IMR-90 (cell line): Measurements from ENCODE around the gene GDF3. TPM values are rescaled to one million over a fixed set of nuclear protein-coding genes. Genes with fewer than 3 reads are reported as not detected.

Experiments used
- ATAC-seq: fragments of 200-7000 bp; cut with Tn5 transposase; 2 replicates; pipeline ENCODE4 v1.9.1; 2020; ENCODE audit warnings: low read depth, mild to moderate bottlenecking, moderate library complexity
- Bru-seq: library from RNA; stranded (reverse); fragments of 400-500 nt; gene quantifications from one replicate; lab custom pipeline; 2021; lab: Mats Ljungman, UMichigan
- BruChase-seq, 2 experiments: library from RNA; stranded (reverse); fragments of 400-500 nt; gene quantifications; one replicate each; lab custom pipeline; 2021; lab: Mats Ljungman, UMichigan
- BruUV-seq: library from RNA; stranded (reverse); fragments of 400-500 nt; replicated peaks from 2 replicates; lab custom pipeline; 2021; lab: Mats Ljungman, UMichigan
- CTCF ChIA-PET: fragments of 300-600 bp; formaldehyde crosslinking; extraction: SDS; loops from one replicate; lab custom pipeline; 2021; ENCODE audit warnings: antibody characterized with exemption; lab: Yijun Ruan, JAX
- POLR2A ChIA-PET: fragments of 300-600 bp; sonication (Branson Sonifier 250); formaldehyde crosslinking; loops from one replicate; lab custom pipeline; 2022; ENCODE audit warnings: antibody characterized with exemption; ENCODE audit not compliant: unreplicated experiment; lab: Charles Lee
- DNase-seq: peaks from one replicate; pipeline ENCODE4 v3.0.0; 2013
- H2AFZ ChIP-seq: replicated peaks from 2 replicates; pipeline ENCODE3; 2013; ENCODE audit warnings: low read length, mild to moderate bottlenecking; ENCODE audit not compliant: poor library complexity
- H2AK5ac ChIP-seq: 2 replicates; pipeline ENCODE4 v1.6.1; 2013; ENCODE audit warnings: low read depth, low read length, inconsistent platforms
- H2AK9ac ChIP-seq: replicated peaks from 2 replicates; pipeline ENCODE3; 2013; ENCODE audit warnings: mild to moderate bottlenecking, low read depth, low read length, moderate library complexity; ENCODE audit not compliant: poor library complexity
- H2BK120ac ChIP-seq: 2 replicates; pipeline ENCODE4 v1.6.1; 2013; ENCODE audit warnings: low read depth, low read length, inconsistent platforms
- H2BK15ac ChIP-seq: 3 replicates; pipeline ENCODE4 v1.6.1; 2013; ENCODE audit warnings: low read depth, low read length, inconsistent platforms
- H2BK20ac ChIP-seq: 2 replicates; pipeline ENCODE4 v1.6.1; 2013; ENCODE audit warnings: low read depth, mild to moderate bottlenecking, inconsistent platforms, low read length, moderate library complexity
- H2BK5ac ChIP-seq: 2 replicates; pipeline ENCODE4 v1.6.1; 2013; ENCODE audit warnings: mild to moderate bottlenecking, low read depth, low read length, inconsistent platforms; ENCODE audit not compliant: poor library complexity, severe bottlenecking
- H3K14ac ChIP-seq: replicated peaks from 2 replicates; pipeline ENCODE4 v1.6.1; 2013; ENCODE audit warnings: low read depth, low read length, inconsistent platforms
- H3K18ac ChIP-seq: 2 replicates; pipeline ENCODE4 v1.6.1; 2013; ENCODE audit warnings: low read depth, low read length, control low read depth
- H3K23ac ChIP-seq: 2 replicates; pipeline ENCODE4 v1.6.1; 2013; ENCODE audit warnings: low read depth, low read length, inconsistent platforms
- H3K27ac ChIP-seq: 2 replicates; pipeline ENCODE4 v1.5.1; 2013; ENCODE audit warnings: mild to moderate bottlenecking, control low read depth, low read length; ENCODE audit not compliant: insufficient read depth
- H3K27me3 ChIP-seq: 2 replicates; pipeline ENCODE4 v1.6.1; 2013; ENCODE audit warnings: low read length; ENCODE audit not compliant: control insufficient read depth, insufficient read depth
- H3K36me3 ChIP-seq: 2 replicates; pipeline ENCODE4 v1.6.1; 2013; ENCODE audit warnings: low read length, mixed read lengths; ENCODE audit not compliant: control insufficient read depth, insufficient read depth
- H3K4ac ChIP-seq: 2 replicates; pipeline ENCODE4 v1.6.1; 2013; ENCODE audit warnings: low read depth, low read length, inconsistent platforms
- H3K4me1 ChIP-seq: 2 replicates; pipeline ENCODE4 v1.6.1; 2013; ENCODE audit warnings: low read length, mixed read lengths; ENCODE audit not compliant: control insufficient read depth, insufficient read depth
- H3K4me2 ChIP-seq: 2 replicates; pipeline ENCODE4 v1.6.1; 2013; ENCODE audit warnings: low read depth, mild to moderate bottlenecking, control low read depth, low read length, moderate library complexity
- H3K4me3 ChIP-seq: 2 replicates; pipeline ENCODE4 v1.5.1; 2013; ENCODE audit warnings: low read depth, mild to moderate bottlenecking, control low read depth, low read length, moderate library complexity; ENCODE audit not compliant: insufficient read depth
- H3K56ac ChIP-seq: 2 replicates; pipeline ENCODE4 v1.6.1; 2013; ENCODE audit warnings: low read length, inconsistent platforms; ENCODE audit not compliant: insufficient read depth; ENCODE audit errors: extremely low read depth
- H3K79me1 ChIP-seq, 2 experiments: 2 replicates each; pipeline ENCODE4 v1.6.1; 2013; ENCODE audit warnings: low read length in 2 of 2, inconsistent platforms in 1 of 2, low read depth in 1 of 2
- H3K9ac ChIP-seq: 2 replicates; pipeline ENCODE4 v1.6.1; 2013; ENCODE audit warnings: low read depth, low read length, control low read depth
- H3K9me1 ChIP-seq: 2 replicates; pipeline ENCODE4 v1.6.1; 2013; ENCODE audit warnings: low read length, inconsistent platforms; ENCODE audit not compliant: insufficient read depth
- H3K9me3 ChIP-seq: 2 replicates; pipeline ENCODE4 v1.6.1; 2013; ENCODE audit warnings: low read length; ENCODE audit not compliant: control insufficient read depth, insufficient read depth
- H4K20me1 ChIP-seq: 2 replicates; pipeline ENCODE4 v1.6.1; 2013; ENCODE audit warnings: low read length, inconsistent platforms; ENCODE audit not compliant: insufficient read depth
- H4K5ac ChIP-seq: 2 replicates; pipeline ENCODE4 v1.6.1; 2013; ENCODE audit warnings: mild to moderate bottlenecking, low read depth, low read length, control low read depth
- H4K8ac ChIP-seq, 2 experiments: 2 replicates each; pipeline ENCODE4 v1.6.1; 2013; ENCODE audit warnings: low read depth in 2 of 2, low read length in 2 of 2, control low read depth in 1 of 2, inconsistent platforms in 1 of 2
- H4K91ac ChIP-seq: 2 replicates; pipeline ENCODE4 v1.6.1; 2013; ENCODE audit warnings: low read depth, low read length, inconsistent platforms; ENCODE audit not compliant: insufficient read depth
- BHLHE40 ChIP-seq: fragments of 150-350 bp; IDR thresholded peaks from 2 replicates; pipeline ENCODE4 v1.6.1; 2016; ENCODE audit warnings: mild to moderate bottlenecking, low read depth, low read length
- CEBPB ChIP-seq: IDR thresholded peaks from 2 replicates; pipeline ENCODE4 v1.6.1; 2012; ENCODE audit warnings: low read depth, low read length, improper control_type of control experiment
- CHD1 ChIP-seq: IDR thresholded peaks from 2 replicates; pipeline ENCODE4 v1.6.1; 2012; ENCODE audit warnings: low read depth, low read length, improper control_type of control experiment
- ELK1 ChIP-seq: fragments of 150-350 bp; IDR thresholded peaks from 2 replicates; pipeline ENCODE4 v1.6.1; 2016; ENCODE audit warnings: low read depth, mild to moderate bottlenecking, low read length, moderate library complexity, borderline replicate concordance
- FOS ChIP-seq: fragments of 150-350 bp; IDR thresholded peaks from 2 replicates; pipeline ENCODE4 v1.6.1; 2016; ENCODE audit warnings: low read depth, low read length
- MAFK ChIP-seq: IDR thresholded peaks from 2 replicates; pipeline ENCODE4 v1.6.1; 2012; ENCODE audit warnings: low read depth, low read length, improper control_type of control experiment
- MAZ ChIP-seq: IDR thresholded peaks from 2 replicates; pipeline ENCODE4 v1.6.1; 2012; ENCODE audit warnings: low read depth, mild to moderate bottlenecking, low read length, improper control_type of control experiment, moderate library complexity, borderline replicate concordance
- MXI1 ChIP-seq: IDR thresholded peaks from 2 replicates; pipeline ENCODE4 v1.6.1; 2012; ENCODE audit warnings: low read depth, mild to moderate bottlenecking, low read length, moderate library complexity, borderline replicate concordance
- NFE2L2 ChIP-seq: fragments of 150-350 bp; IDR thresholded peaks from 2 replicates; pipeline ENCODE4 v1.6.1; 2016; ENCODE audit warnings: low read depth, mild to moderate bottlenecking, low read length
- POLR2A ChIP-seq: IDR thresholded peaks from 2 replicates; pipeline ENCODE4 v1.6.1; 2012; ENCODE audit warnings: mild to moderate bottlenecking, low read depth, low read length
- RAD21 ChIP-seq: IDR thresholded peaks from 2 replicates; pipeline ENCODE4 v1.6.1; 2012; ENCODE audit warnings: low read length, improper control_type of control experiment
- RCOR1 ChIP-seq: IDR thresholded peaks from 2 replicates; pipeline ENCODE4 v1.6.1; 2012; ENCODE audit warnings: mild to moderate bottlenecking, low read length, improper control_type of control experiment; ENCODE audit not compliant: insufficient replicate concordance
- RFX5 ChIP-seq: IDR thresholded peaks from 2 replicates; pipeline ENCODE4 v1.8.0; 2012; ENCODE audit warnings: low read depth, mild to moderate bottlenecking, low read length, moderate library complexity
- USF2 ChIP-seq: fragments of 150-350 bp; IDR thresholded peaks from 2 replicates; pipeline ENCODE4 v1.6.1; 2017; ENCODE audit warnings: mild to moderate bottlenecking, antibody characterized with exemption, low read length, low read depth
- WGBS, 2 experiments: methylation state at CpG; one replicate each; pipeline versions ENCODE4 v1.1.5 to v1.1.7; 2013; ENCODE audit warnings: missing lambda C conversion rate in 2 of 2; ENCODE audit not compliant: insufficient read length in 1 of 2; ENCODE audit errors: extremely low coverage in 2 of 2; 5-methylcytosine and 5-hydroxymethylcytosine counted together
- dilution Hi-C: fragments of 300-500 bp; cut with HindIII; formaldehyde crosslinking; loops from one replicate; pipeline ENCODE4 v1.14.3; 2018; ENCODE audit warnings: low sequenced_read_pairs; ENCODE audit not compliant: unreplicated experiment
- in situ Hi-C: fragments of 300-500 bp; cut with MboI; formaldehyde crosslinking; loops from 3 replicates; pipeline ENCODE4 v1.14.3; 2019; ENCODE audit warnings: low sequenced_read_pairs, inconsistent platforms, mixed read lengths
- intact Hi-C: fragments of 100-400 bp; cut with micrococcal nuclease; formaldehyde crosslinking; loops from 2 replicates; pipeline ENCODE4 v1.10.0; 2022
- long read RNA-seq: library from polyadenylated mRNA; unstranded; transcript quantifications from one replicate; pipeline ENCODE4 v2.0.0, GENCODE V29; 2021; ENCODE audit not compliant: unreplicated experiment
- polyA plus RNA-seq, 3 experiments: library from polyadenylated mRNA; depleted of rRNA; stranded (reverse); fragments of >200 nt; gene quantifications; 2 replicates each; pipeline ENCODE4 v1.2.3, GENCODE V29; 2012; ENCODE audit warnings: low replicate concordance in 1 of 3
- total RNA-seq: library from RNA; depleted of rRNA; stranded (reverse); fragments of >200 nt; gene quantifications from 2 replicates; pipeline ENCODE4 v1.2.3, GENCODE V29; 2012; rRNA removed
- TF ChIP-seq, protein P1 (sequence below): conservative IDR thresholded peaks from 2 replicates; pipeline ENCODE4 v1.5.1; 2012; ENCODE audit warnings: mild to moderate bottlenecking, low read depth, low read length, improper control_type of control experiment

Gene GDF3
- total RNA-seq (not detected in 2 replicates), polyA plus RNA-seq (2012; rRNA removed) (not detected in 2 replicates), Bru-seq, nascent RNA (not detected), BruChase-seq, experiment 1, labeled RNA remaining after a 6-hour chase (not detected), BruChase-seq, experiment 2, labeled RNA remaining after a 2-hour chase (not detected)
- not detected in 2 replicates for polyA plus RNA-seq (2012; cell fraction: cytosol; rRNA removed)
- polyA plus RNA-seq (2012; cell fraction: nucleus; rRNA removed; ENCODE audit: low replicate concordance), result not detected in 2 replicates
- long read RNA-seq, result 0 reads

DNA sequence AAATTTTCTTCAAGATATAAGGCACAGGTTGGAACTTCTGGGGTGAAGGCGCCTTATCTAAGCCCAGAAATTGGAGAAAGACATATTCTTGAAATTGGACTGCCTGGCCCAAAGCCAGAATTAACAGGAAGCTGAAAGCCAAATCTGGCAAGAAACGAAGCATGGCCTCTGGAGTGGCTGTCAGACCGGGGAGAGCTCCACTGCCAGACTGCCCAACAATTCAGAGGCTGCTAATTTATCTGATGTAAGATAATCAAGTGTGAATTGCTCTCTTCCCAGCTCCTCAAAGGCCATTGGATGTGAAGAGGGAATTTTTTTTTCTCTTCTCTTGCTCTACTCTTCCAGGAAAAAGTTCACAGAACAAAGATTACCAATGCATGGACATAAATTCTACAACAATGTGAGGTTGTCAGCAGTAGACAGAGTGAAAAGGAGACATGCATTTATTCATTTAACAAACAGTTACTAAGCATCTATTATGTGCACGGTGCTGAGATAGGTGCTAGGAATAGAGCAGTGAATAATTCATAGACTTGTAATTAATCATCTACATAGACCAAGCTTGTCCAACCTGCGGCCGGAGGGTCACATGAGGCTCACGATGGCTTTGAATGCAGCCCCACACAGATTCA lies at the start of gene GDF3:
Gene GDF3, minus strand, starts transcription at position 210 of the 632 bp plus-strand sequence. Its CDS starts 47 bp downstream, at position 163.
- Histone ChIP-seq H3K14ac (no peak within 1 kb of the TSS), H2BK20ac (no peak within 1 kb of the TSS), H3K56ac (no peak within 1 kb of the TSS), H3K9ac (no peak within 1 kb of the TSS), H2BK5ac (no peak within 1 kb of the TSS), H3K23ac (no peak within 1 kb of the TSS), H3K9me3 (peaks cover 9% of the 10 kb centered on the region; the same call in 1 of the 2 replicates), H2AFZ (no peak within 1 kb of the TSS), H3K18ac (no peak within 1 kb of the TSS), H4K91ac (no peak within 1 kb of the TSS), H3K36me3 (no peaks in the 10 kb centered on the region), H3K9me1 (no peaks in the 10 kb centered on the region), H2AK5ac (no peak within 1 kb of the TSS), H3K4me2 (no peak within 1 kb of the TSS), H3K27ac (no peak within 1 kb of the TSS), H3K79me1 (no peaks in the 10 kb centered on the region), H2BK120ac (no peak within 1 kb of the TSS), H3K4me1 (no peaks in the 10 kb centered on the region), H4K20me1 (no peaks in the 10 kb centered on the region), H3K4me3 (no peak within 1 kb of the TSS), H2BK15ac (no peak within 1 kb of the TSS), H3K27me3 (no peaks in the 10 kb centered on the region), H3K4ac (no peak within 1 kb of the TSS), H4K5ac (no peak within 1 kb of the TSS), H2AK9ac (no peak within 1 kb of the TSS), H4K8ac (no peak within 1 kb of the TSS)
- POLR2A ChIA-PET, result no interaction called here
- no peak for ATAC-seq
- in situ Hi-C loops, result no loop called here
- dilution Hi-C loops, result no loop called here
- CTCF ChIA-PET, result no interaction called here
- DNase-seq, result no peak
- BruUV-seq, result no TSS peak
- WGBS, 2 experiments, result 10% methylated on average over 2 of the region's 7 CpGs; no CpG with 5 or more reads in 1 of the 2 experiments
- intact Hi-C loops, result no loop called here
- TF ChIP-seq CEBPB, result no peak
- TF ChIP-seq NFE2L2, result no peak
- TF ChIP-seq RFX5, result no peak
- TF ChIP-seq MAZ, result no peak
- no peak for TF ChIP-seq RAD21
- TF ChIP-seq, protein P1, sequence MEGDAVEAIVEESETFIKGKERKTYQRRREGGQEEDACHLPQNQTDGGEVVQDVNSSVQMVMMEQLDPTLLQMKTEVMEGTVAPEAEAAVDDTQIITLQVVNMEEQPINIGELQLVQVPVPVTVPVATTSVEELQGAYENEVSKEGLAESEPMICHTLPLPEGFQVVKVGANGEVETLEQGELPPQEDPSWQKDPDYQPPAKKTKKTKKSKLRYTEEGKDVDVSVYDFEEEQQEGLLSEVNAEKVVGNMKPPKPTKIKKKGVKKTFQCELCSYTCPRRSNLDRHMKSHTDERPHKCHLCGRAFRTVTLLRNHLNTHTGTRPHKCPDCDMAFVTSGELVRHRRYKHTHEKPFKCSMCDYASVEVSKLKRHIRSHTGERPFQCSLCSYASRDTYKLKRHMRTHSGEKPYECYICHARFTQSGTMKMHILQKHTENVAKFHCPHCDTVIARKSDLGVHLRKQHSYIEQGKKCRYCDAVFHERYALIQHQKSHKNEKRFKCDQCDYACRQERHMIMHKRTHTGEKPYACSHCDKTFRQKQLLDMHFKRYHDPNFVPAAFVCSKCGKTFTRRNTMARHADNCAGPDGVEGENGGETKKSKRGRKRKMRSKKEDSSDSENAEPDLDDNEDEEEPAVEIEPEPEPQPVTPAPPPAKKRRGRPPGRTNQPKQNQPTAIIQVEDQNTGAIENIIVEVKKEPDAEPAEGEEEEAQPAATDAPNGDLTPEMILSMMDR, result no peak
- TF ChIP-seq RCOR1, result no peak
- no peak for TF ChIP-seq USF2
- no peak for TF ChIP-seq BHLHE40
- no peak for TF ChIP-seq MXI1
- no peak for TF ChIP-seq MAFK
- TF ChIP-seq CHD1, result no peak
- TF ChIP-seq ELK1, result no peak
- TF ChIP-seq FOS, result no peak
- TF ChIP-seq POLR2A, result no peak
